Small intestine (tissue), 7 donors: ENCODE measurements around the gene GPATCH8. TPM values are rescaled to one million over a fixed set of nuclear protein-coding genes. Genes with fewer than 3 reads are reported as not detected.

Source experiments
- DNase-seq, 2 donors: peaks; one replicate each; pipeline versions ENCODE4 v3.0.0 to v3.0.0-alpha.2; 2013
- FAIRE-seq: peaks from 2 replicates; lab custom pipeline; 2012; peaks lifted over from hg19 to GRCh38; lab: Jason Lieb, UNC
- H3K27ac ChIP-seq, 3 donors: one replicate each; pipeline ENCODE4 v1.5.1; 2013; ENCODE audit warnings: low read length in 2 of 3, mild to moderate bottlenecking in 2 of 3, control low read depth in 1 of 3, inconsistent platforms in 1 of 3, low read depth in 1 of 3, moderate library complexity in 1 of 3
- H3K27me3 ChIP-seq, 3 donors: one replicate each; pipeline ENCODE4 v1.6.1; 2013; ENCODE audit warnings: low read length in 3 of 3, inconsistent platforms in 1 of 3; ENCODE audit not compliant: control insufficient read depth in 3 of 3, insufficient read depth in 3 of 3
- H3K36me3 ChIP-seq, 3 donors: one replicate each; pipeline ENCODE4 v1.6.1; 2013; ENCODE audit warnings: low read length in 3 of 3, inconsistent platforms in 1 of 3, low read depth in 1 of 3, mild to moderate bottlenecking in 1 of 3, moderate library complexity in 1 of 3; ENCODE audit not compliant: control insufficient read depth in 3 of 3, insufficient read depth in 2 of 3
- H3K4me1 ChIP-seq, 3 donors: one replicate each; pipeline ENCODE4 v1.6.1; 2013; ENCODE audit warnings: low read length in 2 of 3, inconsistent platforms in 1 of 3, low read depth in 1 of 3, mild to moderate bottlenecking in 1 of 3, moderate library complexity in 1 of 3; ENCODE audit not compliant: control insufficient read depth in 3 of 3, insufficient read depth in 2 of 3
- H3K4me3 ChIP-seq, 3 donors: one replicate each; pipeline ENCODE4 v1.5.1; 2013; ENCODE audit warnings: low read length in 3 of 3, control low read depth in 1 of 3, inconsistent platforms in 1 of 3, low read depth in 1 of 3, mild to moderate bottlenecking in 1 of 3, moderate library complexity in 1 of 3
- H3K9me3 ChIP-seq, 2 donors: one replicate each; pipeline ENCODE4 v1.6.1; 2013; ENCODE audit warnings: low read depth in 1 of 2, low read length in 1 of 2; ENCODE audit not compliant: control insufficient read depth in 2 of 2, insufficient read depth in 1 of 2
- WGBS, 3 donors: extraction: QIAGEN DNeasy Blood & Tissue Kit; methylation state at CpG; one replicate each; pipeline ENCODE4 v1.1.7; 2013; 5-methylcytosine and 5-hydroxymethylcytosine counted together
- polyA plus RNA-seq, 4 donors: library from polyadenylated mRNA; stranded (reverse) in 3 of 4; unstranded in 1 of 4; fragments of 200-250 nt in 3 of 4; fragments of 120-200 nt in 1 of 4; gene quantifications; one replicate each; pipeline versions ENCODE4 v1.2.1 to v1.2.3, GENCODE V29; 2013
- donor health status: healthy with polysubstance abuse.
- donor health status: control.
- donor health status: control.
- donor health status: Bipolar disorder and iron deficiency.
- donor health status: healthy.

Gene GPATCH8
- polyA plus RNA-seq, 4 donors = 7.3 to 29.6 (median 10.7) TPM

DNA sequence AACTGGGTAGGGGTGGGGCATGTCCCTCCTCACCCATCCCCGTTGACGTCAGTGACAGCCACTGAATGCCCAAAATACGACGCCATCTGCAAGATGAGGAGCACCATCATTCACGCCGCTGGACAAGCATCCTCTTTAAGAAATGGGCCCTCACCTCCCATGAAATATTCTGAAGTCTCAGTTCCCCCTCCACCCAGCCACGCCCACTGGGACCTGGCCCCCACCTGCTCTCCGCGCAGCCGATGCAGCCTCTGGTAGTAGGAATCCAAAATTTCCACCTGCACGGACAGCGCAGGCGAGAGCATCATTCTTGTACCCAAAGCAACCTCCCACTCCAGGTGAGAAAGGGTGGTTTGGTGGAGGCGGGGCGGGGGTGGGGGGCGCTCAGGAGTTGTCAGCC, 119.3 kb downstream of the GPATCH8 start:
- Histone ChIP-seq H3K9me3 (no peaks in the 10 kb centered on the region), H3K27me3 (peaks cover 2 to 64% (median 2%) of the 10 kb centered on the region in 3 donors), H3K4me3 (no peak overlapping the region), H3K36me3 (no peaks in the 10 kb centered on the region), H3K4me1 (peaks cover 0 to 16% (median 3%) of the 10 kb centered on the region in 3 donors), H3K27ac (no peak overlapping the region)
- FAIRE-seq (no peak), DNase-seq (no peak)
- 44 to 63% (median 63%) methylated on average over 16 of the region's 16 CpGs for WGBS, 3 donors

- Histone ChIP-seq H3K4me1 (peaks cover 0 to 16% (median 3%) of the 10 kb centered on the region in 3 donors), H3K36me3 (no peaks in the 10 kb centered on the region), H3K27ac (no peak overlapping the region), H3K9me3 (no peaks in the 10 kb centered on the region), H3K27me3 (peaks cover 2 to 69% (median 2%) of the 10 kb centered on the region in 3 donors), H3K4me3 (no peak overlapping the region)
- no peak for DNase-seq
- WGBS, 3 donors = 92 to 94% (median 93%) methylated on average over 15 of the region's 15 CpGs
- no peak for FAIRE-seq
Observed at GRCh38 chr17:44383363-44383762, 119.8 kb downstream of the GPATCH8 start.

DNA sequence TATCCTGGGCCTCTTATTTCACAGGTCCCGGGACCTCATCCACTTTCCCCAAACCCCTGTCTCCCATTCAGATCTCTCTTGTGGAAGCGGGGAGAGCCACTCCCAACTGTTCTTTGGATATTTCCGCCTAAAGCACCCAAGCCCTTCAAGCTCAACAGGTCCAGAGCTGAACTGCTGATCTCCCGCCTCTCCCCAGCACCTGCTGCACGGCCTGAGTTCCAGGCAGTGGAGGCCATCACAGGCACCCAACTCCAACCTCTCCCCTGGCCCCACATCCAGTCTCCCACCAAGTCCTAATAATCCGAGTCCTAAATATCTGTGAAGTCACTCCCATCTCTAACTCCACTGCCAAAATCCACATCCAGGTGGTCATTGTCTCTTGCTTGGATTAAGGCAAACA, 120.3 kb downstream of the GPATCH8 start:
- Histone ChIP-seq H3K27me3 (peaks cover 2 to 71% (median 2%) of the 10 kb centered on the region in 3 donors), H3K4me3 (no peak overlapping the region), H3K27ac (no peak overlapping the region), H3K36me3 (no peaks in the 10 kb centered on the region), H3K9me3 (no peaks in the 10 kb centered on the region), H3K4me1 (peaks cover 0 to 16% (median 3%) of the 10 kb centered on the region in 3 donors)
- FAIRE-seq (no peak), DNase-seq (no peak)
- 51 to 85% (median 61%) methylated on average over 6 of the region's 6 CpGs for WGBS, 3 donors

- H3K27ac ChIP-seq = no peak overlapping the region
- H3K27me3 ChIP-seq = peaks cover 2 to 69% (median 2%) of the 10 kb centered on the region in 3 donors
- H3K4me3 ChIP-seq = no peak overlapping the region
- WGBS, 3 donors = 78 to 82% (median 82%) methylated on average over 4 of the region's 4 CpGs
- no peak for DNase-seq
- no peaks in the 10 kb centered on the region for H3K36me3 ChIP-seq
- H3K4me1 ChIP-seq = peaks cover 0 to 16% (median 3%) of the 10 kb centered on the region in 3 donors
- H3K9me3 ChIP-seq = no peaks in the 10 kb centered on the region
- FAIRE-seq = no peak
Observed at GRCh38 chr17:44381810-44382305, 121.3 kb downstream of the GPATCH8 start.

DNA sequence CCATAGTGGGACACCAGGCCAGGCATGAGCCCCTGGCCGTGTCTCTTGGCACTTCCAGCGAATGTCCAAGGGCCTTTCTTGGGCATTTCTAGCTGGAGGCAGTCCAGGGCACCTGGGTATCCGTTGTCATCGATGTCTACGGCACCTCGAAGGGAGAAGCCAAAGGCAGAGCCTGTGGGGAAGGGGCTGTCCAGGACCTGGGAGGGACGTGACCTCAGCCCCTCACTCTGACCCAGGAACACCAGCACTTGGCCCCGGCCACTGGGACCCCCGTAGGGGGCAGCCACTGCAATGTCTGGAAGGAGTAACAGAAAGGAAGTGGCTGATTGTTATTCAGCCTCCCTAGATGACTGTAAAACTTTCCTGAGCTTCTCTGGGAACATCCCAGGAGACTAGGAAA, 122.4 kb downstream of the GPATCH8 start:
- DNase-seq (no peak), FAIRE-seq (no peak)
- Histone ChIP-seq H3K36me3 (no peaks in the 10 kb centered on the region), H3K9me3 (no peaks in the 10 kb centered on the region), H3K4me1 (peaks cover 0 to 13% (median 2%) of the 10 kb centered on the region in 3 donors), H3K27me3 (peaks cover 0 to 64% (median 2%) of the 10 kb centered on the region in 3 donors), H3K4me3 (no peak overlapping the region), H3K27ac (no peak overlapping the region)
- WGBS, 3 donors = 65 to 76% (median 72%) methylated on average over 9 of the region's 9 CpGs

GRCh38 chr17:44379887-44380286, 123.3 kb downstream of the GPATCH8 start:
- H3K4me3 ChIP-seq = no peak overlapping the region
- peaks cover 0 to 6% (median 0%) of the 10 kb centered on the region in 3 donors for H3K4me1 ChIP-seq
- H3K27ac ChIP-seq = no peak overlapping the region
- H3K27me3 ChIP-seq = peaks cover 0 to 56% (median 2%) of the 10 kb centered on the region in 3 donors
- WGBS, 3 donors = 75 to 89% (median 80%) methylated on average over 10 of the region's 10 CpGs
- no peaks in the 10 kb centered on the region for H3K36me3 ChIP-seq
- FAIRE-seq (no peak), DNase-seq (no peak)
- no peaks in the 10 kb centered on the region for H3K9me3 ChIP-seq

- 75 to 85% (median 80%) methylated on average over 14 of the region's 14 CpGs for WGBS, 3 donors
- Histone ChIP-seq H3K36me3 (no peaks in the 10 kb centered on the region), H3K27me3 (peaks cover 0 to 45% (median 0%) of the 10 kb centered on the region in 3 donors), H3K4me3 (no peak overlapping the region), H3K4me1 (peaks cover 0 to 7% (median 0%) of the 10 kb centered on the region in 3 donors), H3K27ac (no peak overlapping the region), H3K9me3 (no peaks in the 10 kb centered on the region)
- FAIRE-seq = no peak
- no peak for DNase-seq
Observed at GRCh38 chr17:44378171-44378705, 125.0 kb downstream of the GPATCH8 start.

- FAIRE-seq = no peak
- H3K27ac ChIP-seq = no peak overlapping the region
- peaks cover 0 to 7% (median 0%) of the 10 kb centered on the region in 3 donors for H3K4me1 ChIP-seq
- DNase-seq = no peak
- peaks cover 0 to 32% (median 0%) of the 10 kb centered on the region in 3 donors for H3K27me3 ChIP-seq
- WGBS, 3 donors = 79 to 83% (median 81%) methylated on average over 12 of the region's 12 CpGs
- H3K36me3 ChIP-seq = no peaks in the 10 kb centered on the region
- no peak overlapping the region for H3K4me3 ChIP-seq
- H3K9me3 ChIP-seq = no peaks in the 10 kb centered on the region
Observed at GRCh38 chr17:44376779-44377178, 126.4 kb downstream of the GPATCH8 start.
